ENCODE measurements around the gene ILKAP. TPM values are rescaled to one million over a fixed set of nuclear protein-coding genes. Genes with fewer than 3 reads are reported as not detected.

The ILKAP gene
- total RNA-seq, 1 experiment from 2014 or later: 41.5 TPM

DNA sequence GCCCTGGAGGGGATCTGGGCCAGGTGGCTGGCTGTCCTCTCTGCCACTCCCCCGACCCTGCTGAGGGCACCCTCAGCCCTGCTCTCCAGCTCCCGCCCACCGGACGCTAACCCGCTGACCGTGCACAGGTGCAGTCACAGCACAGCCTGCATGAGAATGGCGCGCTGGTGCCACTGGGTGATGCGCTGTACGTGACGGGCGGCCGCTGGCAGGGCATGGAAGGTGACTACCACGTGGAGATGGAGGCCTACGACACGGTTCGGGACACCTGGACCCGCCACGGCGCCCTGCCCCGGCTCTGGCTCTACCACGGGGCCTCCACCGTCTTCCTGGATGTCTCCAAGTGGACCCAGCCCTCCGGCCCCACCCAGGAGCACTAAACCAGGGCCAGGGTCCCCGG is 52.8 kb downstream of the ILKAP start:
- Histone ChIP-seq H3K9me3 (ENCODE audit: control insufficient read depth, low read depth, low read length) (no peaks in the 10 kb centered on the region), H4K91ac (ENCODE audit: insufficient read length, low read depth, low read length) (no peak overlapping the region), H2BK15ac (ENCODE audit: low read depth, low read length) (no peak overlapping the region), H2BK120ac (ENCODE audit: low read depth, low read length, poor library complexity, severe bottlenecking) (no peak overlapping the region), H3K9ac (ENCODE audit: extremely low read depth, insufficient read length, low read length) (no peak overlapping the region), H2AK5ac (ENCODE audit: insufficient read length, low read length) (no peak overlapping the region), H3K18ac (ENCODE audit: insufficient read length, low read depth, low read length) (no peak overlapping the region), H2AFZ (ENCODE audit: low read length) (no peak overlapping the region), H3K23ac (ENCODE audit: insufficient read length, low read depth, low read length) (no peak overlapping the region), H4K8ac (replicated peaks; ENCODE audit: insufficient read length, low read depth, low read length) (no peak overlapping the region), H2BK12ac (ENCODE audit: insufficient read length, low read depth, low read length) (no peak overlapping the region), H3K23me2 (ENCODE audit: insufficient read length, low read depth, low read length, poor library complexity, severe bottlenecking) (no peaks in the 10 kb centered on the region), H3K14ac (ENCODE audit: insufficient read depth, low read length) (no peak overlapping the region), H3K4ac (ENCODE audit: low read depth, low read length) (no peak overlapping the region), H2BK20ac (ENCODE audit: low read depth, low read length, poor library complexity, severe bottlenecking) (no peak overlapping the region), H3T11ph (ENCODE audit: low read length) (no peak overlapping the region), H2BK5ac (ENCODE audit: insufficient read length, low read length) (no peak overlapping the region), H3K56ac (ENCODE audit: insufficient read length, low read depth, low read length) (no peak overlapping the region), H4K5ac (ENCODE audit: insufficient read length, low read depth, low read length) (no peak overlapping the region), H3K79me1 (ENCODE audit: insufficient read depth, low read depth, low read length, poor library complexity, severe bottlenecking) (no peaks in the 10 kb centered on the region), H3K4me2 (ENCODE audit: insufficient read depth, insufficient read length, low read length) (no peak overlapping the region), H3K27ac (ENCODE audit: insufficient read length, low read depth, low read length) (no peak overlapping the region), H3K27me3 (ENCODE audit: insufficient read depth, low read length) (no peaks in the 10 kb centered on the region), H3K79me2 (ENCODE audit: insufficient read depth, low read length) (no peaks in the 10 kb centered on the region), H3K4me1 (ENCODE audit: insufficient read depth, low read length) (no peaks in the 10 kb centered on the region), H4K20me1 (ENCODE audit: control insufficient read depth, insufficient read depth, insufficient read length) (no peaks in the 10 kb centered on the region)
- H3K27ac Mint-ChIP-seq: no peak overlapping the region
- no peaks in the 10 kb centered on the region for H3K27me3 Mint-ChIP-seq (ENCODE audit: low read depth)
- no peak for DNase-seq
- H3K9me3 Mint-ChIP-seq: no peaks in the 10 kb centered on the region
- WGBS (ENCODE audit: extremely low coverage, insufficient read length, low lambda C conversion rate): no CpG with 5 or more reads among the region's 25 CpGs
- no peak for TF ChIP-seq CTCF (conservative IDR thresholded peaks at IDR 0.05)
- no peaks in the 10 kb centered on the region; a peak in 2 of 7 replicates for H3K36me3 Mint-ChIP-seq (ENCODE audit: insufficient read depth in 1 of 3, low read depth in 3 of 3)
- no peak overlapping the region for H3K4me3 Mint-ChIP-seq
- H3K4me1 Mint-ChIP-seq: peaks cover 5 to 8% of the 10 kb centered on the region in 2 experiments

Measured in H9 (cell line).